HG02852 (cell line): ENCODE measurements around the gene EGF.
"Not testable (repeated sequence)": the region's sequence is repeated elsewhere in the genome, so short reads cannot be mapped to it uniquely, and the experiment has no call there.

Experiments
- ATAC-seq: cut with Tn5 transposase; IDR thresholded peaks from one replicate; pipeline ENCODE4 v1.9.1; 2021; ENCODE audit warnings: mild to moderate bottlenecking, moderate library complexity; ENCODE audit not compliant: unreplicated experiment

The EGF gene

GRCh38 chr4:109913596-109914241, 1.0 kb downstream of the EGF start:
- no peak for ATAC-seq

GRCh38 chr4:109914322-109914721, 1.6 kb downstream of the EGF start:
- ATAC-seq: no peak

- no peak for ATAC-seq
Observed at GRCh38 chr4:109915385-109916026, 2.8 kb downstream of the EGF start.

GRCh38 chr4:109916027-109916409, 3.3 kb downstream of the EGF start:
- ATAC-seq: no peak

GRCh38 chr4:109921384-109921808, 8.7 kb downstream of the EGF start:
- no peak for ATAC-seq

- ATAC-seq: no peak
Observed at GRCh38 chr4:109925396-109925795, 12.7 kb downstream of the EGF start.

GRCh38 chr4:109928327-109929045, 15.8 kb downstream of the EGF start:
- ATAC-seq: no peak

GRCh38 chr4:109930464-109930863, 17.8 kb downstream of the EGF start:
- ATAC-seq: no peak

- no peak for ATAC-seq
Observed at GRCh38 chr4:109930872-109931271, 18.2 kb downstream of the EGF start.

GRCh38 chr4:109931318-109931717, 18.6 kb downstream of the EGF start:
- ATAC-seq: no peak

- ATAC-seq: not testable (repeated sequence)
Observed at GRCh38 chr4:109937352-109937751, 24.7 kb downstream of the EGF start.

GRCh38 chr4:109939190-109939589, 26.5 kb downstream of the EGF start:
- no peak for ATAC-seq

- no peak for ATAC-seq
Observed at GRCh38 chr4:109942292-109942926, 29.7 kb downstream of the EGF start.

- ATAC-seq: no peak
Observed at GRCh38 chr4:109943745-109944144, 31.1 kb downstream of the EGF start.

- ATAC-seq: no peak
Observed at GRCh38 chr4:109944591-109944990, 31.9 kb downstream of the EGF start.

- ATAC-seq: no peak
Observed at GRCh38 chr4:109945056-109945455, 32.4 kb downstream of the EGF start.

- ATAC-seq: no peak
Observed at GRCh38 chr4:109946120-109946519, 33.4 kb downstream of the EGF start.

GRCh38 chr4:109947457-109947856, 34.8 kb downstream of the EGF start:
- peak; percentile 57 for ATAC-seq

GRCh38 chr4:109947918-109948317, 35.2 kb downstream of the EGF start:
- no peak for ATAC-seq

GRCh38 chr4:109949099-109949718, 36.5 kb downstream of the EGF start:
- not testable (repeated sequence) for ATAC-seq

GRCh38 chr4:109952612-109953011, 39.9 kb downstream of the EGF start:
- no peak for ATAC-seq
